Gastrocnemius medialis (tissue), 4 donors: ENCODE data around the gene PIAS1. TPM values are rescaled to one million over a fixed set of nuclear protein-coding genes. Genes with fewer than 3 reads are reported as not detected.

Experiments
- ATAC-seq, 2 donors: fragments of 150-250 bp; one replicate each; pipeline ENCODE4 v1.9.1; 2016
- DNase-seq, 2 donors: peaks; one replicate each; pipeline ENCODE4 v3.0.0-alpha.2; 2019
- H3K27ac ChIP-seq, 4 donors: fragments of 200-600 bp; sonication (generic); 1 replicate in 1 of 4; 2 replicates in 3 of 4; pipeline ENCODE4 v1.5.1; 2016 to 2018; ENCODE audit warnings: mild to moderate bottlenecking in 2 of 4, moderate library complexity in 1 of 4
- H3K27me3 ChIP-seq, 3 donors: fragments of 200-600 bp; sonication (generic) in 2 of 3; 1 replicate in 1 of 3; 2 replicates in 2 of 3; pipeline versions ENCODE4 v1.5.1 to v1.6.0; 2016 to 2019; ENCODE audit warnings: mild to moderate bottlenecking in 1 of 3, moderate library complexity in 1 of 3
- H3K36me3 ChIP-seq, 2 donors: fragments of 200-600 bp; sonication (generic) in 1 of 2; one replicate each; pipeline ENCODE4 v1.5.1; 2017 to 2018
- H3K4me1 ChIP-seq, 2 donors: fragments of 200-600 bp; sonication (generic) in 1 of 2; one replicate each; pipeline ENCODE4 v1.5.1; 2016 to 2017; ENCODE audit warnings: mild to moderate bottlenecking in 2 of 2
- H3K4me3 ChIP-seq, 4 donors: fragments of 200-600 bp; sonication (generic) in 3 of 4; 1 replicate in 1 of 4; 2 replicates in 3 of 4; pipeline ENCODE4 v1.5.1; 2016 to 2019; ENCODE audit warnings: mild to moderate bottlenecking in 2 of 4
- H3K9me3 ChIP-seq, 3 donors: fragments of 200-600 bp; sonication (generic) in 2 of 3; 1 replicate in 1 of 3; 2 replicates in 2 of 3; pipeline ENCODE4 v1.5.1; 2016 to 2019
- CTCF ChIP-seq, 5 experiments: fragments of 450-650 bp in 3 of 5; fragments of 200-600 bp in 2 of 5; sonication (generic) in 2 of 5; IDR thresholded peaks in 4 of 5; conservative IDR thresholded peaks in 1 of 5; 1 replicate in 4 of 5; 2 replicates in 1 of 5; pipeline ENCODE4 v1.5.1; 2016 to 2019; ENCODE audit warnings: antibody characterized with exemption in 5 of 5, mild to moderate bottlenecking in 3 of 5, moderate library complexity in 3 of 5
- POLR2A ChIP-seq, 2 donors: fragments of 450-650 bp; IDR thresholded peaks; one replicate each; pipeline ENCODE4 v1.6.1; 2017; ENCODE audit warnings: antibody characterized with exemption in 2 of 2, mild to moderate bottlenecking in 2 of 2, moderate library complexity in 2 of 2
- in situ Hi-C, 4 donors: fragments of 200-750 bp; cut with MboI; loops; one replicate each; pipeline versions ENCODE4 v1.15.0 to v1.8.0; 2017; ENCODE audit warnings: low sequenced_read_pairs in 4 of 4
- intact Hi-C: fragments of 100-400 bp; cut with DNase I; formaldehyde crosslinking; loops from one replicate; pipeline ENCODE4 v1.15.1; 2023; ENCODE audit warnings: low total_unique reads
- total RNA-seq, 4 donors: library from RNA; depleted of rRNA; stranded (reverse); fragments of >200 nt; gene quantifications; one replicate each; pipeline versions ENCODE4 v1.1.0 to v1.2.3, GENCODE V29; 2016

Gene PIAS1
- total RNA-seq, 4 donors from 2014 or later = 16.4 to 71.9 (median 23.5) TPM

- Histone ChIP-seq H3K4me1 (peaks cover 15 to 24% of the 10 kb centered on the region in 2 donors), H3K27me3 (no peaks in the 10 kb centered on the region), H3K4me3 (no peak overlapping the region), H3K36me3 (no peaks in the 10 kb centered on the region), H3K27ac (no peak overlapping the region), H3K9me3 (no peaks in the 10 kb centered on the region)
- DNase-seq (no peak), ATAC-seq (no peak)
- intact Hi-C loops = no loop called here
- no peak for TF ChIP-seq CTCF (IDR thresholded peaks at IDR 0.05 in 4 of 5, conservative IDR thresholded peaks at IDR 0.05 in 1 of 5)
- TF ChIP-seq POLR2A (IDR thresholded peaks at IDR 0.05) = no peak
- in situ Hi-C loops = no loop called here
Observed at GRCh38 chr15:68196445-68197169, 142.5 kb downstream of the PIAS1 start.

GRCh38 chr15:68197170-68197492 lies 143.0 kb downstream of the PIAS1 start:
- Histone ChIP-seq H3K4me1 (peaks cover 10 to 19% of the 10 kb centered on the region in 2 donors), H3K27ac (no peak overlapping the region), H3K9me3 (no peaks in the 10 kb centered on the region), H3K4me3 (no peak overlapping the region), H3K36me3 (no peaks in the 10 kb centered on the region), H3K27me3 (no peaks in the 10 kb centered on the region)
- ATAC-seq = no peak
- no peak for TF ChIP-seq POLR2A (IDR thresholded peaks at IDR 0.05)
- TF ChIP-seq CTCF (IDR thresholded peaks at IDR 0.05 in 4 of 5, conservative IDR thresholded peaks at IDR 0.05 in 1 of 5) = no peak
- no peak for DNase-seq
- in situ Hi-C loops = no loop called here
- intact Hi-C loops = no loop called here

- in situ Hi-C loops = no loop called here
- intact Hi-C loops = no loop called here
- no peak overlapping the region for H3K27ac ChIP-seq
- DNase-seq (no peak), ATAC-seq (no peak)
- TF ChIP-seq CTCF (IDR thresholded peaks at IDR 0.05 in 4 of 5, conservative IDR thresholded peaks at IDR 0.05 in 1 of 5) = no peak
- no peak for TF ChIP-seq POLR2A (IDR thresholded peaks at IDR 0.05)
- H3K36me3 ChIP-seq = no peaks in the 10 kb centered on the region
- no peaks in the 10 kb centered on the region for H3K9me3 ChIP-seq
- H3K4me3 ChIP-seq = no peak overlapping the region
- no peaks in the 10 kb centered on the region for H3K27me3 ChIP-seq
- H3K4me1 ChIP-seq = peaks cover 3 to 14% of the 10 kb centered on the region in 2 donors
Observed at GRCh38 chr15:68197661-68198437, 143.7 kb downstream of the PIAS1 start.

GRCh38 chr15:68199340-68199739 lies 145.2 kb downstream of the PIAS1 start:
- H3K9me3 ChIP-seq = no peaks in the 10 kb centered on the region
- peaks cover 9 to 18% of the 10 kb centered on the region in 2 donors for H3K4me1 ChIP-seq
- no peak overlapping the region for H3K27ac ChIP-seq
- in situ Hi-C loops = no loop called here
- DNase-seq = no peak
- no peaks in the 10 kb centered on the region for H3K27me3 ChIP-seq
- H3K4me3 ChIP-seq = no peak overlapping the region
- TF ChIP-seq POLR2A (IDR thresholded peaks at IDR 0.05) (no peak), CTCF (IDR thresholded peaks at IDR 0.05 in 4 of 5, conservative IDR thresholded peaks at IDR 0.05 in 1 of 5) (no peak)
- intact Hi-C loops = no loop called here
- H3K36me3 ChIP-seq = no peaks in the 10 kb centered on the region
- ATAC-seq = no peak
